H1 (cell line): ENCODE results near the gene ADCY7. TPM values are rescaled to one million over a fixed set of nuclear protein-coding genes. Genes with fewer than 3 reads are reported as not detected.

Source experiments
- CEBPB ChIP-seq: IDR thresholded peaks from 2 replicates; pipeline ENCODE4 v1.6.1; 2012; ENCODE audit warnings: low read depth, low read length
- CREB1 ChIP-seq: IDR thresholded peaks from 2 replicates; pipeline ENCODE4 v1.6.1; 2012; ENCODE audit warnings: inconsistent platforms
- EZH2 ChIP-seq: fragments of 200-600 bp; sonication (generic); IDR thresholded peaks from 2 replicates; pipeline ENCODE4 v1.7.1; 2012; ENCODE audit warnings: low read depth, mild to moderate bottlenecking, moderate library complexity, low read length, inconsistent platforms; ENCODE audit not compliant: severe bottlenecking
- NRF1 ChIP-seq: IDR thresholded peaks from 2 replicates; pipeline ENCODE4 v1.6.1; 2011; ENCODE audit warnings: mild to moderate bottlenecking, low read depth, low read length, improper control_type of control experiment
- RAD21 ChIP-seq, 2 experiments: IDR thresholded peaks in 1 of 2; conservative IDR thresholded peaks in 1 of 2; 2 replicates each; pipeline ENCODE4 v1.6.1; 2011; ENCODE audit warnings: low read depth in 2 of 2, low read length in 2 of 2, improper control_type of control experiment in 1 of 2, inconsistent platforms in 1 of 2, mild to moderate bottlenecking in 1 of 2, moderate library complexity in 1 of 2
- SIX5 ChIP-seq: IDR thresholded peaks from 2 replicates; pipeline ENCODE4 v1.6.1; 2011; ENCODE audit warnings: mild to moderate bottlenecking, low read depth, low read length
- polyA plus RNA-seq, 7 experiments: library from polyadenylated mRNA; depleted of rRNA in 3 of 7; stranded (reverse) in 5 of 7; unstranded in 2 of 7; fragments of >200 nt in 5 of 7; fragments of 200-250 nt in 2 of 7; gene quantifications; 1 replicate in 5 of 7; 2 replicates in 1 of 7; 4 replicates in 1 of 7; pipeline versions ENCODE4 v1.2.1 to v1.2.3, GENCODE V29; 2011 to 2013; ENCODE audit warnings: missing spikeins in 2 of 7, mixed read lengths in 2 of 7
- total RNA-seq: library from RNA; stranded (reverse); fragmentation: NEBNext Ultra II Directional; extraction: Animal tissue kit (Norgen Biotek cat#: 25700); gene quantifications from 2 replicates; pipeline ENCODE4 v1.2.1, GENCODE V29; 2021
- TF ChIP-seq, protein P1 (sequence below): fragments of 300-600 bp; sonication (generic); IDR thresholded peaks from 2 replicates; pipeline ENCODE4 v1.7.1; 2012; ENCODE audit warnings: low read length, moderate library complexity, mild to moderate bottlenecking, inconsistent platforms; ENCODE audit not compliant: insufficient replicate concordance

The ADCY7 gene
- total and polyA plus RNA-seq, 2 of the 8 experiments (the other 6 are each of a cell fraction or from before 2014, with no cell fraction given) = 2.4 to 5.1 TPM

DNA sequence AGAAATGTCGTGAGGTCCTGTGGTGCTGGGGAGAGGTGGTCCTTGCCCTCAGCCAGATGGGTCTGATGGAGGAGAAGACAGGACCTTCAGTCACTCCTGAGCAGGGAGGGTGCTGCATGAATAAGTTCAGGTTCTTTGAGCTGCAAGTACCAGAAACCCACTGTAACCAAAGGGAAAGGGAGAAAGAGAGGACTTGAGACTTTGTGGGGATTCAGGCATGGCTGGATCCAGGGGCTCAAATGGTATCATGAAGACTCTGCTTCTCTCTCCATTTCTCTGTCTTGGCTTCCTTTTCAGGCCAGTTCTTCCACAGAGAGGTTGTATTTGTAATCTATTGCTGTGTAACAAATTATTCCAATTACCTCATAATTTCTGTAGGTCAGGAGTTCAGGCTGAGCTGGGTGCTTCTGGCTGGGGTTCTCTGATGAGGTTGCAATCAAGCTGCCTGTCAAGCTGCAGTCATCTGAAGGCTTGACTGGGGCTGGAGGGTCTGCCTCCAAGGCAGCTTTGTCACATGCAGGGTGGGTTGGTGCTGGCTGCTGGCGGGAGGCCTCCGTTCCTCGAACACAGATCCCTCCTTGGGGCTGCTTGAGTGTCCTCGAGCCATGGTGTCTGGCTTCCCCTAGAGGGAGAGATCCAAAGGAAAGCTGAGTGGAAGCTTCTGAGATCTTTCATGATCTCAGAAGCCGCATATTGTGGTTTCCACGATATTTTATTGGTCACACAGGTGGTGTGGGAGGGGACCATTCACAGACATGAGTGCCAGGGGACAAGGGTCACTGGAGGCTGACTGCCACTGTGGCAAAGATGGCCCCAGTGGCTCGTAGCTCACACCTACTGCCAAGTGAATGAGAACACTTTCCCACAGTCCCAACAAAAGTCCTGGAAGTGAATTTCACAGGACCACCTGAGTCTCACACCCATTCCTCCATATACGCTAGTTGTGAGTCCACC, 5.9 kb upstream of the ADCY7 start (continued):
- TF ChIP-seq, protein P1, sequence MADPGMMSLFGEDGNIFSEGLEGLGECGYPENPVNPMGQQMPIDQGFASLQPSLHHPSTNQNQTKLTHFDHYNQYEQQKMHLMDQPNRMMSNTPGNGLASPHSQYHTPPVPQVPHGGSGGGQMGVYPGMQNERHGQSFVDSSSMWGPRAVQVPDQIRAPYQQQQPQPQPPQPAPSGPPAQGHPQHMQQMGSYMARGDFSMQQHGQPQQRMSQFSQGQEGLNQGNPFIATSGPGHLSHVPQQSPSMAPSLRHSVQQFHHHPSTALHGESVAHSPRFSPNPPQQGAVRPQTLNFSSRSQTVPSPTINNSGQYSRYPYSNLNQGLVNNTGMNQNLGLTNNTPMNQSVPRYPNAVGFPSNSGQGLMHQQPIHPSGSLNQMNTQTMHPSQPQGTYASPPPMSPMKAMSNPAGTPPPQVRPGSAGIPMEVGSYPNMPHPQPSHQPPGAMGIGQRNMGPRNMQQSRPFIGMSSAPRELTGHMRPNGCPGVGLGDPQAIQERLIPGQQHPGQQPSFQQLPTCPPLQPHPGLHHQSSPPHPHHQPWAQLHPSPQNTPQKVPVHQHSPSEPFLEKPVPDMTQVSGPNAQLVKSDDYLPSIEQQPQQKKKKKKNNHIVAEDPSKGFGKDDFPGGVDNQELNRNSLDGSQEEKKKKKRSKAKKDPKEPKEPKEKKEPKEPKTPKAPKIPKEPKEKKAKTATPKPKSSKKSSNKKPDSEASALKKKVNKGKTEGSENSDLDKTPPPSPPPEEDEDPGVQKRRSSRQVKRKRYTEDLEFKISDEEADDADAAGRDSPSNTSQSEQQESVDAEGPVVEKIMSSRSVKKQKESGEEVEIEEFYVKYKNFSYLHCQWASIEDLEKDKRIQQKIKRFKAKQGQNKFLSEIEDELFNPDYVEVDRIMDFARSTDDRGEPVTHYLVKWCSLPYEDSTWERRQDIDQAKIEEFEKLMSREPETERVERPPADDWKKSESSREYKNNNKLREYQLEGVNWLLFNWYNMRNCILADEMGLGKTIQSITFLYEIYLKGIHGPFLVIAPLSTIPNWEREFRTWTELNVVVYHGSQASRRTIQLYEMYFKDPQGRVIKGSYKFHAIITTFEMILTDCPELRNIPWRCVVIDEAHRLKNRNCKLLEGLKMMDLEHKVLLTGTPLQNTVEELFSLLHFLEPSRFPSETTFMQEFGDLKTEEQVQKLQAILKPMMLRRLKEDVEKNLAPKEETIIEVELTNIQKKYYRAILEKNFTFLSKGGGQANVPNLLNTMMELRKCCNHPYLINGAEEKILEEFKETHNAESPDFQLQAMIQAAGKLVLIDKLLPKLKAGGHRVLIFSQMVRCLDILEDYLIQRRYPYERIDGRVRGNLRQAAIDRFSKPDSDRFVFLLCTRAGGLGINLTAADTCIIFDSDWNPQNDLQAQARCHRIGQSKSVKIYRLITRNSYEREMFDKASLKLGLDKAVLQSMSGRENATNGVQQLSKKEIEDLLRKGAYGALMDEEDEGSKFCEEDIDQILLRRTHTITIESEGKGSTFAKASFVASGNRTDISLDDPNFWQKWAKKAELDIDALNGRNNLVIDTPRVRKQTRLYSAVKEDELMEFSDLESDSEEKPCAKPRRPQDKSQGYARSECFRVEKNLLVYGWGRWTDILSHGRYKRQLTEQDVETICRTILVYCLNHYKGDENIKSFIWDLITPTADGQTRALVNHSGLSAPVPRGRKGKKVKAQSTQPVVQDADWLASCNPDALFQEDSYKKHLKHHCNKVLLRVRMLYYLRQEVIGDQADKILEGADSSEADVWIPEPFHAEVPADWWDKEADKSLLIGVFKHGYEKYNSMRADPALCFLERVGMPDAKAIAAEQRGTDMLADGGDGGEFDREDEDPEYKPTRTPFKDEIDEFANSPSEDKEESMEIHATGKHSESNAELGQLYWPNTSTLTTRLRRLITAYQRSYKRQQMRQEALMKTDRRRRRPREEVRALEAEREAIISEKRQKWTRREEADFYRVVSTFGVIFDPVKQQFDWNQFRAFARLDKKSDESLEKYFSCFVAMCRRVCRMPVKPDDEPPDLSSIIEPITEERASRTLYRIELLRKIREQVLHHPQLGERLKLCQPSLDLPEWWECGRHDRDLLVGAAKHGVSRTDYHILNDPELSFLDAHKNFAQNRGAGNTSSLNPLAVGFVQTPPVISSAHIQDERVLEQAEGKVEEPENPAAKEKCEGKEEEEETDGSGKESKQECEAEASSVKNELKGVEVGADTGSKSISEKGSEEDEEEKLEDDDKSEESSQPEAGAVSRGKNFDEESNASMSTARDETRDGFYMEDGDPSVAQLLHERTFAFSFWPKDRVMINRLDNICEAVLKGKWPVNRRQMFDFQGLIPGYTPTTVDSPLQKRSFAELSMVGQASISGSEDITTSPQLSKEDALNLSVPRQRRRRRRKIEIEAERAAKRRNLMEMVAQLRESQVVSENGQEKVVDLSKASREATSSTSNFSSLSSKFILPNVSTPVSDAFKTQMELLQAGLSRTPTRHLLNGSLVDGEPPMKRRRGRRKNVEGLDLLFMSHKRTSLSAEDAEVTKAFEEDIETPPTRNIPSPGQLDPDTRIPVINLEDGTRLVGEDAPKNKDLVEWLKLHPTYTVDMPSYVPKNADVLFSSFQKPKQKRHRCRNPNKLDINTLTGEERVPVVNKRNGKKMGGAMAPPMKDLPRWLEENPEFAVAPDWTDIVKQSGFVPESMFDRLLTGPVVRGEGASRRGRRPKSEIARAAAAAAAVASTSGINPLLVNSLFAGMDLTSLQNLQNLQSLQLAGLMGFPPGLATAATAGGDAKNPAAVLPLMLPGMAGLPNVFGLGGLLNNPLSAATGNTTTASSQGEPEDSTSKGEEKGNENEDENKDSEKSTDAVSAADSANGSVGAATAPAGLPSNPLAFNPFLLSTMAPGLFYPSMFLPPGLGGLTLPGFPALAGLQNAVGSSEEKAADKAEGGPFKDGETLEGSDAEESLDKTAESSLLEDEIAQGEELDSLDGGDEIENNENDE = no peak
- TF ChIP-seq NRF1 (no peak), SIX5 (no peak), RAD21 (IDR thresholded peaks at IDR 0.05 in 1 of 2, conservative IDR thresholded peaks at IDR 0.05 in 1 of 2; ENCODE audit: low read depth in 2 of 2, low read length in 2 of 2) (no peak), CREB1 (no peak), EZH2 (no peak), CEBPB (no peak)
